ENCODE measurements around the gene CDX2. TPM values are rescaled to one million over a fixed set of nuclear protein-coding genes. Genes with fewer than 3 reads are reported as not detected.
"Not testable (repeated sequence)": the region's sequence is repeated elsewhere in the genome, so short reads cannot be mapped to it uniquely, and the experiment has no call there.

The CDX2 gene
- total RNA-seq, 4 donors from 2014 or later = not detected

GRCh38 chr13:27966641-27967202 is 2.4 kb downstream of the CDX2 start:
- H3K27ac ChIP-seq = no peak overlapping the region
- H3K36me3 ChIP-seq = no peaks in the 10 kb centered on the region
- H3K27me3 ChIP-seq = peaks cover 96% of the 10 kb centered on the region
- 0% methylated on average over 3 of the region's 38 CpGs for WGBS
- no peak for TF ChIP-seq EP300 (IDR thresholded peaks at IDR 0.05)
- no peak for TF ChIP-seq POLR2A (IDR thresholded peaks at IDR 0.05)
- no peak for TF ChIP-seq POLR2AphosphoS5 (IDR thresholded peaks at IDR 0.05)
- no peak for TF ChIP-seq CTCF (IDR thresholded peaks at IDR 0.05)
- DNase-seq (ENCODE audit: low spot score in 2 of 2) = no peak
- H3K4me3 ChIP-seq = no peak overlapping the region
- H3K9me3 ChIP-seq = no peaks in the 10 kb centered on the region
- H3K4me1 ChIP-seq = peaks cover 30% of the 10 kb centered on the region

GRCh38 chr13:27965740-27966640 is 3.1 kb downstream of the CDX2 start:
- H3K4me3 ChIP-seq = no peak overlapping the region
- H3K27ac ChIP-seq = no peak overlapping the region
- TF ChIP-seq CTCF (IDR thresholded peaks at IDR 0.05) (no peak), EP300 (IDR thresholded peaks at IDR 0.05) (no peak), POLR2AphosphoS5 (IDR thresholded peaks at IDR 0.05) (no peak), POLR2A (IDR thresholded peaks at IDR 0.05) (no peak)
- H3K9me3 ChIP-seq = no peaks in the 10 kb centered on the region
- peaks cover 34% of the 10 kb centered on the region for H3K4me1 ChIP-seq
- WGBS = 18% methylated on average over 30 of the region's 45 CpGs
- DNase-seq (ENCODE audit: low spot score in 2 of 2) = no peak
- H3K36me3 ChIP-seq = no peaks in the 10 kb centered on the region
- H3K27me3 ChIP-seq = peaks cover 96% of the 10 kb centered on the region

- Histone ChIP-seq H3K27me3 (peaks cover 96% of the 10 kb centered on the region), H3K4me3 (no peak overlapping the region)
- 70% methylated on average over 7 of the region's 7 CpGs for WGBS
These were observed 3.8 kb downstream of the CDX2 start for GRCh38 chr13:27965343-27965739.

GRCh38 chr13:27964741-27965323 is 4.3 kb downstream of the CDX2 start:
- Histone ChIP-seq H3K27ac (no peak overlapping the region), H3K27me3 (peaks cover 96% of the 10 kb centered on the region), H3K9me3 (no peaks in the 10 kb centered on the region), H3K4me3 (no peak overlapping the region), H3K36me3 (no peaks in the 10 kb centered on the region), H3K4me1 (peaks cover 46% of the 10 kb centered on the region)
- TF ChIP-seq CTCF (IDR thresholded peaks at IDR 0.05) (no peak), POLR2AphosphoS5 (IDR thresholded peaks at IDR 0.05) (no peak), POLR2A (IDR thresholded peaks at IDR 0.05) (no peak), EP300 (IDR thresholded peaks at IDR 0.05) (no peak)
- 23% methylated on average over 14 of the region's 15 CpGs for WGBS
- DNase-seq (ENCODE audit: low spot score in 2 of 2) = no peak

More at GRCh38 chr13:27965343-27965739, 3.8 kb downstream of the CDX2 start:
- Histone ChIP-seq H3K9me3 (no peaks in the 10 kb centered on the region), H3K36me3 (no peaks in the 10 kb centered on the region), H3K4me1 (peaks cover 41% of the 10 kb centered on the region), H3K27ac (no peak overlapping the region)
- TF ChIP-seq POLR2AphosphoS5 (IDR thresholded peaks at IDR 0.05) (no peak), POLR2A (IDR thresholded peaks at IDR 0.05) (no peak), CTCF (IDR thresholded peaks at IDR 0.05) (no peak), EP300 (IDR thresholded peaks at IDR 0.05) (no peak)
- DNase-seq (ENCODE audit: low spot score in 2 of 2) = no peak

- H3K4me3 ChIP-seq; H3K36me3 ChIP-seq; DNase-seq (ENCODE audit: low spot score in 2 of 2); H3K27ac ChIP-seq; H3K9me3 ChIP-seq: not testable (repeated sequence)
- H3K27me3 ChIP-seq = peaks cover 96% of the 10 kb centered on the region
- H3K4me1 ChIP-seq = peaks cover 49% of the 10 kb centered on the region
- 61% methylated on average over 13 of the region's 13 CpGs for WGBS
These were observed 4.9 kb downstream of the CDX2 start for GRCh38 chr13:27964206-27964605.

All from suprapubic skin (tissue), 4 donors.